H1 (cell line): ENCODE measurements around the gene EFNA3. TPM values are rescaled to one million over a fixed set of nuclear protein-coding genes. Genes with fewer than 3 reads are reported as not detected.
A peak's percentile ranks its signal among the peaks of the same experiment; 100 is the strongest.

Experiments
- BACH1 ChIP-seq: IDR thresholded peaks from 2 replicates; pipeline ENCODE4 v1.6.1; 2012; ENCODE audit warnings: low read length, improper control_type of control experiment
- BCL11A ChIP-seq, 2 experiments: IDR thresholded peaks; one replicate each; pipeline ENCODE4 v1.6.1; 2011; ENCODE audit warnings: low read depth in 2 of 2, low read length in 2 of 2, mild to moderate bottlenecking in 2 of 2
- CBX5 ChIP-seq: fragments of 300-800, 300-1000 bp; sonication (generic); IDR thresholded peaks from 2 replicates; pipeline ENCODE4 v1.7.1; 2016; ENCODE audit warnings: antibody characterized with exemption, low read length, low read depth
- CEBPB ChIP-seq: IDR thresholded peaks from 2 replicates; pipeline ENCODE4 v1.6.1; 2012; ENCODE audit warnings: low read depth, low read length
- CREB1 ChIP-seq: IDR thresholded peaks from 2 replicates; pipeline ENCODE4 v1.6.1; 2012; ENCODE audit warnings: inconsistent platforms
- EGR1 ChIP-seq: IDR thresholded peaks from 2 replicates; pipeline ENCODE4 v1.6.1; 2011; ENCODE audit warnings: low read depth, low read length, borderline replicate concordance
- EP300 ChIP-seq, 2 experiments: IDR thresholded peaks; 1 replicate in 1 of 2; 2 replicates in 1 of 2; pipeline ENCODE4 v1.6.1; 2011 to 2012; ENCODE audit warnings: low read depth in 2 of 2, low read length in 2 of 2, mild to moderate bottlenecking in 2 of 2, borderline replicate concordance in 1 of 2, inconsistent platforms in 1 of 2, moderate library complexity in 1 of 2
- GABPA ChIP-seq: IDR thresholded peaks from 2 replicates; pipeline ENCODE4 v1.6.1; 2011; ENCODE audit warnings: mild to moderate bottlenecking, low read length, moderate library complexity, borderline replicate concordance; ENCODE audit not compliant: insufficient read depth
- GTF2F1 ChIP-seq: IDR thresholded peaks from 2 replicates; pipeline ENCODE4 v1.6.1; 2012; ENCODE audit warnings: low read depth, low read length, improper control_type of control experiment, borderline replicate concordance
- HDAC2 ChIP-seq, 2 experiments: fragments of 300-600 bp in 1 of 2; sonication (generic) in 1 of 2; IDR thresholded peaks; 2 replicates each; pipeline ENCODE4 v1.6.1; 2011 to 2012; ENCODE audit warnings: low read depth in 2 of 2, low read length in 2 of 2, mild to moderate bottlenecking in 2 of 2, moderate library complexity in 2 of 2, borderline replicate concordance in 1 of 2, inconsistent platforms in 1 of 2
- HDAC6 ChIP-seq: IDR thresholded peaks from one replicate; pipeline ENCODE4 v1.7.1; 2012; ENCODE audit warnings: low read depth, mild to moderate bottlenecking, inconsistent platforms, low read length, moderate library complexity
- KDM1A ChIP-seq: fragments of 200-600, 300-600 bp; sonication (generic); IDR thresholded peaks from 2 replicates; pipeline ENCODE4 v1.7.1; 2016; ENCODE audit warnings: mild to moderate bottlenecking, low read length, borderline replicate concordance
- PHF8 ChIP-seq: fragments of 200-600 bp; sonication (generic); conservative IDR thresholded peaks from 2 replicates; pipeline ENCODE4 v1.7.1; 2012; ENCODE audit warnings: low read depth, mild to moderate bottlenecking, inconsistent platforms, low read length, moderate library complexity
- POLR2A ChIP-seq, 2 experiments: IDR thresholded peaks; 1 replicate in 1 of 2; 2 replicates in 1 of 2; pipeline ENCODE4 v1.6.1; 2011; ENCODE audit warnings: low read depth in 2 of 2, low read length in 2 of 2, mild to moderate bottlenecking in 2 of 2; ENCODE audit errors: control extremely low read depth in 1 of 2
- RBBP5 ChIP-seq: IDR thresholded peaks from 2 replicates; pipeline ENCODE4 v1.7.1; 2012; ENCODE audit warnings: low read depth, mild to moderate bottlenecking, inconsistent platforms, low read length, moderate library complexity, borderline replicate concordance
- RFX5 ChIP-seq: IDR thresholded peaks from 2 replicates; pipeline ENCODE4 v1.6.1; 2011; ENCODE audit warnings: low read depth, low read length, improper control_type of control experiment, borderline replicate concordance
- SIN3A ChIP-seq, 2 experiments: IDR thresholded peaks in 1 of 2; conservative IDR thresholded peaks in 1 of 2; 2 replicates each; pipeline ENCODE4 v1.6.1; 2011 to 2012; ENCODE audit warnings: low read length in 2 of 2, improper control_type of control experiment in 1 of 2, low read depth in 1 of 2, mild to moderate bottlenecking in 1 of 2
- SIX5 ChIP-seq: IDR thresholded peaks from 2 replicates; pipeline ENCODE4 v1.6.1; 2011; ENCODE audit warnings: mild to moderate bottlenecking, low read depth, low read length
- SP1 ChIP-seq: IDR thresholded peaks from 2 replicates; pipeline ENCODE4 v1.6.1; 2011; ENCODE audit warnings: low read depth, low read length
- SUZ12 ChIP-seq: fragments of 200-600 bp; sonication (generic); IDR thresholded peaks from 2 replicates; pipeline ENCODE4 v1.6.1; 2012; ENCODE audit warnings: mild to moderate bottlenecking, inconsistent platforms, low read length, moderate library complexity, mixed read lengths
- TAF7 ChIP-seq: optimal IDR thresholded peaks from 2 replicates; pipeline ENCODE3; 2011; ENCODE audit warnings: low read depth, mild to moderate bottlenecking, inconsistent platforms, low read length, moderate library complexity, borderline replicate concordance
- TCF12 ChIP-seq: IDR thresholded peaks from 2 replicates; pipeline ENCODE4 v1.6.1; 2011; ENCODE audit warnings: low read depth, mild to moderate bottlenecking, low read length
- polyA plus RNA-seq, 7 experiments: library from polyadenylated mRNA; depleted of rRNA in 3 of 7; stranded (reverse) in 5 of 7; unstranded in 2 of 7; fragments of >200 nt in 5 of 7; fragments of 200-250 nt in 2 of 7; gene quantifications; 1 replicate in 5 of 7; 2 replicates in 1 of 7; 4 replicates in 1 of 7; pipeline versions ENCODE4 v1.2.1 to v1.2.3, GENCODE V29; 2011 to 2013; ENCODE audit warnings: missing spikeins in 2 of 7, mixed read lengths in 2 of 7
- total RNA-seq: library from RNA; stranded (reverse); fragmentation: NEBNext Ultra II Directional; extraction: Animal tissue kit (Norgen Biotek cat#: 25700); gene quantifications from 2 replicates; pipeline ENCODE4 v1.2.1, GENCODE V29; 2021
- TF ChIP-seq, protein P1 (sequence below): IDR thresholded peaks from 2 replicates; pipeline ENCODE4 v1.6.1; 2011; ENCODE audit warnings: low read depth, mild to moderate bottlenecking, low read length; ENCODE audit not compliant: insufficient read depth

EFNA3 gene
- total and polyA plus RNA-seq, 2 of the 8 experiments (the other 6 are each of a cell fraction or from before 2014, with no cell fraction given), result 10.8 to 13.8 TPM

DNA sequence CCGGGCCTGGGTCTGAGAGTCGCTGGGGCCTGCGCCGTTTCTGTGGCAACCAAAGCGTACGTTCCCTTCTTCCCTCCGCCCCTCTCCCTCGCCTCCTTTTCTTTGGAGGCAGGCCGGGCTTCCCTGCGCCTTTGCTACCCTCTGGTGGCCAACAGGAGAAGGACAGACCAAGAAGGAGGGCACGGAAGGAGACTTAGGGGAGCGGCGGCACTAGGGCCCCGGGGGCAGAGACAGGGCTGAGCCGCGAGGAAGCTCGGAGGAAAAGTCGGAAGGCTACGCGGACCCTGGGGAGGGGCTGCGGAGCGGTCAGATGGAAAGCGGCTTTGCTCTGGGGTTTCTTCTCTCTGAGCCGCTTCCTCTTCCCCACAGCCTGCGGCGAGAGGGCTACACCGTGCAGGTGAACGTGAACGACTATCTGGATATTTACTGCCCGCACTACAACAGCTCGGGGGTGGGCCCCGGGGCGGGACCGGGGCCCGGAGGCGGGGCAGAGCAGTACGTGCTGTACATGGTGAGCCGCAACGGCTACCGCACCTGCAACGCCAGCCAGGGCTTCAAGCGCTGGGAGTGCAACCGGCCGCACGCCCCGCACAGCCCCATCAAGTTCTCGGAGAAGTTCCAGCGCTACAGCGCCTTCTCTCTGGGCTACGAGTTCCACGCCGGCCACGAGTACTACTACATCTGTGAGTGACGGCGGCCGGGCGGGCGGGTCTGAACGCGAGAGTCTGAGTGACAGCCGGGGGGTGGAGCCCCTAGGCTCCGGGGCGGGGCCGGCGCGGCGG, 6.3 kb downstream of the EFNA3 start (continued):
- no peak for TF ChIP-seq CBX5
- TF ChIP-seq PHF8, result peak; percentile 34; the same call in 1 of the 2 replicates
- no peak for TF ChIP-seq RBBP5
- TF ChIP-seq GTF2F1, result no peak
- TF ChIP-seq SUZ12, result no peak
- TF ChIP-seq POLR2A (IDR thresholded peaks at IDR 0.05; ENCODE audit: control extremely low read depth in 1 of 2, low read depth in 2 of 2, low read length in 2 of 2), result 0 out of 3 replicates have a peak, but pooled peaks of 1 of the 2 experiments have one; percentile 18
- peak in 1 of 2 experiments; percentile 76; a peak in 1 of 3 replicates for TF ChIP-seq EP300 (IDR thresholded peaks at IDR 0.05; ENCODE audit: borderline replicate concordance in 1 of 2, low read depth in 2 of 2, low read length in 2 of 2)
- no peak for TF ChIP-seq HDAC6
- TF ChIP-seq SP1, result peak; percentile 82
- no peak for TF ChIP-seq BCL11A (IDR thresholded peaks at IDR 0.05; ENCODE audit: low read depth in 2 of 2, low read length in 2 of 2)
- peak; percentile 95 to 96; a peak in 3 of 4 replicates for TF ChIP-seq SIN3A (conservative IDR thresholded peaks at IDR 0.05 in 1 of 2, IDR thresholded peaks at IDR 0.05 in 1 of 2; ENCODE audit: low read depth in 1 of 2, low read length in 2 of 2)
- no peak for TF ChIP-seq CEBPB
- TF ChIP-seq TAF7, result peak; percentile 75
- TF ChIP-seq TCF12, result 0 out of 2 replicates have a peak, but pooled peaks have one; percentile 57
- TF ChIP-seq GABPA, result peak; percentile 22; the same call in 1 of the 2 replicates
- TF ChIP-seq, protein P1, sequence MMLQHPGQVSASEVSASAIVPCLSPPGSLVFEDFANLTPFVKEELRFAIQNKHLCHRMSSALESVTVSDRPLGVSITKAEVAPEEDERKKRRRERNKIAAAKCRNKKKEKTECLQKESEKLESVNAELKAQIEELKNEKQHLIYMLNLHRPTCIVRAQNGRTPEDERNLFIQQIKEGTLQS, result 0 out of 2 replicates have a peak, but pooled peaks have one; percentile 22
- TF ChIP-seq CREB1, result peak; percentile 47; the same call in 1 of the 2 replicates
- no peak for TF ChIP-seq KDM1A
- peak; percentile 81; the same call in 1 of the 2 replicates for TF ChIP-seq EGR1
- TF ChIP-seq RFX5, result no peak
- TF ChIP-seq SIX5, result no peak
- 0 out of 4 replicates have a peak, but pooled peaks have one; percentile 23 to 79 for TF ChIP-seq HDAC2 (IDR thresholded peaks at IDR 0.05; ENCODE audit: borderline replicate concordance in 1 of 2, low read depth in 2 of 2, low read length in 2 of 2)
- no peak for TF ChIP-seq BACH1
